MM.1S (cell line): Measurements from ENCODE around the gene EMP3.

Experiments
- DNase-seq: peaks from one replicate; pipeline ENCODE4 v3.0.0-alpha.2; 2015
- H2AFZ ChIP-seq: fragments of 300-600 bp; sonication (generic); 2 replicates; pipeline ENCODE4 v1.6.0; 2016; ENCODE audit warnings: antibody characterized with exemption, low read length
- H3F3A ChIP-seq: fragments of 300-600 bp; sonication (generic); 2 replicates; pipeline ENCODE4 v1.6.1; 2016; ENCODE audit warnings: mild to moderate bottlenecking, antibody characterized with exemption, low read length, moderate library complexity, mixed read lengths; ENCODE audit not compliant: insufficient read depth
- H3K27ac ChIP-seq: fragments of 300-600 bp; sonication (generic); 2 replicates; pipeline ENCODE4 v1.5.1; 2016; ENCODE audit warnings: mild to moderate bottlenecking, low read length
- H3K27me3 ChIP-seq: fragments of 300-600 bp; sonication (generic); replicated peaks from 2 replicates; pipeline ENCODE4 v1.6.0; 2016; ENCODE audit warnings: low read length; ENCODE audit not compliant: insufficient read depth
- H3K36me3 ChIP-seq: fragments of 300-600 bp; sonication (generic); replicated peaks from 2 replicates; pipeline ENCODE4 v1.6.1; 2016; ENCODE audit warnings: mild to moderate bottlenecking, low read length, mixed read lengths; ENCODE audit not compliant: insufficient read depth
- H3K4me1 ChIP-seq: fragments of 300-600 bp; sonication (generic); 2 replicates; pipeline ENCODE4 v1.6.1; 2016; ENCODE audit warnings: low read length, mixed read lengths
- H3K4me2 ChIP-seq: fragments of 300-600 bp; sonication (generic); 2 replicates; pipeline ENCODE4 v1.6.0; 2016; ENCODE audit warnings: low read depth, low read length
- H3K4me3 ChIP-seq: fragments of 300-600 bp; sonication (generic); 2 replicates; pipeline ENCODE4 v1.5.1; 2016; ENCODE audit warnings: low read length, mixed read lengths
- H3K79me2 ChIP-seq: fragments of 300-600 bp; sonication (generic); 2 replicates; pipeline ENCODE4 v1.6.1; 2016; ENCODE audit warnings: mixed run types, low read length, mixed read lengths
- H3K9ac ChIP-seq: fragments of 300-600 bp; sonication (generic); 2 replicates; pipeline ENCODE4 v1.6.1; 2016; ENCODE audit warnings: low read length, mixed read lengths
- H3K9me2 ChIP-seq: fragments of 300-600 bp; sonication (generic); replicated peaks from 2 replicates; pipeline ENCODE4 v1.6.1; 2016; ENCODE audit warnings: mild to moderate bottlenecking, low read length, mixed read lengths; ENCODE audit not compliant: insufficient read depth
- H3K9me3 ChIP-seq: fragments of 300-600 bp; sonication (generic); replicated peaks from 2 replicates; pipeline ENCODE4 v1.6.1; 2016; ENCODE audit warnings: mild to moderate bottlenecking, low read length, mixed read lengths; ENCODE audit not compliant: insufficient read depth
- H4K20me1 ChIP-seq: fragments of 300-600 bp; sonication (generic); 2 replicates; pipeline ENCODE4 v1.6.1; 2016; ENCODE audit warnings: mild to moderate bottlenecking, low read length, moderate library complexity, mixed read lengths; ENCODE audit not compliant: insufficient read depth
- CTCF ChIP-seq: fragments of 300-600 bp; sonication (generic); IDR thresholded peaks from 2 replicates; pipeline ENCODE4 v1.5.1; 2016; ENCODE audit warnings: antibody characterized with exemption, low read length, mixed read lengths
- EZH2 ChIP-seq: fragments of 300-600 bp; sonication (generic); optimal IDR thresholded peaks from 2 replicates; pipeline ENCODE3; 2017; ENCODE audit warnings: low read depth, mild to moderate bottlenecking, antibody characterized with exemption, low read length, mixed read lengths
- EZH2phosphoT487 ChIP-seq: fragments of 300-600 bp; sonication (generic); IDR thresholded peaks from 2 replicates; pipeline ENCODE4 v1.6.1; 2018; ENCODE audit warnings: antibody characterized with exemption, low read length

The EMP3 gene

GRCh38 chr19:48342841-48343540, 17.6 kb downstream of the EMP3 start:
- no peak overlapping the region for H3K4me3 ChIP-seq
- no peaks in the 10 kb centered on the region for H4K20me1 ChIP-seq
- no peaks in the 10 kb centered on the region for H3K36me3 ChIP-seq
- no peaks in the 10 kb centered on the region for H3K9me3 ChIP-seq
- TF ChIP-seq CTCF (no peak), EZH2phosphoT487 (no peak), EZH2 (no peak)
- H3F3A ChIP-seq, result no peaks in the 10 kb centered on the region
- DNase-seq, result no peak
- H3K79me2 ChIP-seq, result no peaks in the 10 kb centered on the region
- H3K9ac ChIP-seq, result no peak overlapping the region
- H3K9me2 ChIP-seq, result no peaks in the 10 kb centered on the region
- no peaks in the 10 kb centered on the region for H3K4me1 ChIP-seq
- no peak overlapping the region for H3K4me2 ChIP-seq
- no peaks in the 10 kb centered on the region for H3K27me3 ChIP-seq
- no peak overlapping the region for H2AFZ ChIP-seq
- no peak overlapping the region for H3K27ac ChIP-seq

- no peaks in the 10 kb centered on the region for H3K27me3 ChIP-seq
Measured at GRCh38 chr19:48344892-48345291, 19.5 kb downstream of the EMP3 start.

GRCh38 chr19:48346191-48346590, 20.8 kb downstream of the EMP3 start:
- TF ChIP-seq EZH2phosphoT487, result no peak
- TF ChIP-seq CTCF, result no peak
- no peak for TF ChIP-seq EZH2
- Histone ChIP-seq H2AFZ (no peak overlapping the region), H3K27ac (no peak overlapping the region), H3K4me3 (no peak overlapping the region), H4K20me1 (no peaks in the 10 kb centered on the region), H3K9me3 (no peaks in the 10 kb centered on the region), H3K9ac (no peak overlapping the region), H3K36me3 (no peaks in the 10 kb centered on the region), H3K4me2 (no peak overlapping the region), H3K4me1 (no peaks in the 10 kb centered on the region), H3K9me2 (no peaks in the 10 kb centered on the region), H3K27me3 (no peaks in the 10 kb centered on the region), H3K79me2 (no peaks in the 10 kb centered on the region), H3F3A (no peaks in the 10 kb centered on the region)
- DNase-seq, result no peak

More at GRCh38 chr19:48344892-48345291, 19.5 kb downstream of the EMP3 start:
- H3K27ac ChIP-seq, result no peak overlapping the region
- H2AFZ ChIP-seq, result no peak overlapping the region
- H4K20me1 ChIP-seq, result no peaks in the 10 kb centered on the region
- no peak overlapping the region for H3K4me2 ChIP-seq
- no peaks in the 10 kb centered on the region for H3F3A ChIP-seq
- no peaks in the 10 kb centered on the region for H3K79me2 ChIP-seq
- H3K9me2 ChIP-seq, result no peaks in the 10 kb centered on the region
- TF ChIP-seq CTCF (no peak), EZH2phosphoT487 (no peak)
- H3K4me3 ChIP-seq, result no peak overlapping the region
- no peaks in the 10 kb centered on the region for H3K4me1 ChIP-seq
- H3K36me3 ChIP-seq, result no peaks in the 10 kb centered on the region
- H3K9me3 ChIP-seq, result no peaks in the 10 kb centered on the region
- DNase-seq, result no peak
- H3K9ac ChIP-seq, result no peak overlapping the region
